ENCODE data around the gene ADRA2B. TPM values are rescaled to one million over a fixed set of nuclear protein-coding genes. Genes with fewer than 3 reads are reported as not detected.

The ADRA2B gene
- total and polyA plus RNA-seq, 2 donors (not counting 1 experiment from before 2014, with no cell fraction given), result 0.27 to 0.46 TPM

- no peak for DNase-seq
- no peak overlapping the region for H3K27ac ChIP-seq (ENCODE audit: low read length in 2 of 2)
- no peak overlapping the region for H3K4me3 ChIP-seq (ENCODE audit: control extremely low read depth in 1 of 5, extremely low read depth in 1 of 5, insufficient read depth in 1 of 5, low read depth in 2 of 5, low read length in 4 of 5)
- ChIA-PET CTCF (no interaction called here), POLR2A (no interaction called here)
- TF ChIP-seq CTCF (IDR thresholded peaks at IDR 0.05) (no peak), EZH2 (IDR thresholded peaks at IDR 0.05; ENCODE audit: borderline replicate concordance, insufficient read depth, low read depth, low read length, poor library complexity, severe bottlenecking) (no peak)
- no peak overlapping the region for H3K9ac ChIP-seq (ENCODE audit: low read length)
- H3K79me2 ChIP-seq (ENCODE audit: control insufficient read depth, insufficient read depth, low read length), result no peaks in the 10 kb centered on the region
- peaks cover 0 to 12% (median 0%) of the 10 kb centered on the region in 4 experiments for H3K27me3 ChIP-seq (replicated peaks in 1 of 4; ENCODE audit: control extremely low read depth in 1 of 4, control insufficient read depth in 3 of 4, insufficient read depth in 4 of 4, low read length in 3 of 4)
- intact Hi-C loops (cut with micrococcal nuclease), result no loop called here
- H2AFZ ChIP-seq (ENCODE audit: insufficient read depth, low read depth, low read length, poor library complexity, severe bottlenecking), result no peak overlapping the region
- WGBS (ENCODE audit: insufficient coverage), result 85% methylated on average over 20 of the region's 22 CpGs
- no peak overlapping the region for H3K4me3 Mint-ChIP-seq
- no peaks in the 10 kb centered on the region for H3K4me1 Mint-ChIP-seq
- no peaks in the 10 kb centered on the region for H4K20me1 ChIP-seq (ENCODE audit: control insufficient read depth, insufficient read depth, low read length, poor library complexity, severe bottlenecking)
- H3K9me3 Mint-ChIP-seq (ENCODE audit: insufficient read depth), result no peaks in the 10 kb centered on the region
- peaks cover 0 to 12% (median 0%) of the 10 kb centered on the region in 3 donors for H3K9me3 ChIP-seq (ENCODE audit: control extremely low read depth in 1 of 3, control insufficient read depth in 2 of 3, insufficient read depth in 1 of 3, low read length in 2 of 3)
- peaks cover 37% of the 10 kb centered on the region for H3K27me3 Mint-ChIP-seq
- no peaks in the 10 kb centered on the region for H3K36me3 ChIP-seq (replicated peaks in 1 of 2; ENCODE audit: control extremely low read depth in 1 of 2, control insufficient read depth in 1 of 2, extremely low read depth in 1 of 2, insufficient read depth in 2 of 2, low read length in 1 of 2)
- no peaks in the 10 kb centered on the region for H3K4me1 ChIP-seq (ENCODE audit: control insufficient read depth in 2 of 2, insufficient read depth in 2 of 2, low read length in 2 of 2)
- no peak overlapping the region for H3K4me2 ChIP-seq (replicated peaks; ENCODE audit: low read depth, low read length, poor library complexity, severe bottlenecking)
- ATAC-seq (ENCODE audit: low read depth), result no peak
- H3K27ac Mint-ChIP-seq, result no peak overlapping the region
Observed at GRCh38 chr2:96083989-96084857, 32.1 kb downstream of the ADRA2B start.
